Activated T-cell treated with anti-CD3 and anti-CD28 coated beads, Interleukin-2, amount 50 U/mL, for 72 hours (primary cell): ENCODE results near the gene ETFA. TPM values are rescaled to one million over a fixed set of nuclear protein-coding genes. Genes with fewer than 3 reads are reported as not detected.

Experiments used
- ATAC-seq, 2 donors: fragments of 150-1000 bp; cut with Tn5 transposase; replicated peaks in 1 of 2; 2 replicates each; pipeline ENCODE4 v1.10.0; 2021; ENCODE audit warnings: moderate library complexity in 2 of 2, mild to moderate bottlenecking in 1 of 2
- DNase-seq, 2 donors: peaks; one replicate each; pipeline ENCODE4 v3.0.0; 2021 to 2022; ENCODE audit warnings: mixed read lengths in 1 of 2
- H3K27ac Mint-ChIP-seq: one replicate; pipeline ENCODE4 v1.8.0; 2022; ENCODE audit warnings: mild to moderate bottlenecking, moderate library complexity, mixed read lengths
- H3K27me3 Mint-ChIP-seq: one replicate; pipeline ENCODE4 v1.8.0; 2022; ENCODE audit warnings: low read depth, mixed read lengths
- H3K36me3 Mint-ChIP-seq, 2 donors: one replicate each; pipeline ENCODE4 v1.8.0; 2022; ENCODE audit warnings: mixed read lengths in 2 of 2, mild to moderate bottlenecking in 1 of 2; ENCODE audit not compliant: insufficient read depth in 2 of 2
- H3K4me1 Mint-ChIP-seq: one replicate; pipeline ENCODE4 v1.8.0; 2022; ENCODE audit warnings: low read depth, mixed read lengths
- H3K4me3 Mint-ChIP-seq, 2 donors: one replicate each; pipeline ENCODE4 v1.8.0; 2022; ENCODE audit warnings: mild to moderate bottlenecking in 2 of 2, mixed read lengths in 2 of 2, moderate library complexity in 2 of 2
- H3K9me3 Mint-ChIP-seq, 2 donors: one replicate each; pipeline ENCODE4 v1.8.0; 2022; ENCODE audit warnings: mixed read lengths in 2 of 2
- total RNA-seq, 2 donors: library from RNA; stranded (reverse); gene quantifications; one replicate each; pipeline ENCODE4 v1.2.3, GENCODE V29; 2022

The ETFA gene
- total RNA-seq, 2 donors from 2014 or later, result 143 to 158 TPM

DNA sequence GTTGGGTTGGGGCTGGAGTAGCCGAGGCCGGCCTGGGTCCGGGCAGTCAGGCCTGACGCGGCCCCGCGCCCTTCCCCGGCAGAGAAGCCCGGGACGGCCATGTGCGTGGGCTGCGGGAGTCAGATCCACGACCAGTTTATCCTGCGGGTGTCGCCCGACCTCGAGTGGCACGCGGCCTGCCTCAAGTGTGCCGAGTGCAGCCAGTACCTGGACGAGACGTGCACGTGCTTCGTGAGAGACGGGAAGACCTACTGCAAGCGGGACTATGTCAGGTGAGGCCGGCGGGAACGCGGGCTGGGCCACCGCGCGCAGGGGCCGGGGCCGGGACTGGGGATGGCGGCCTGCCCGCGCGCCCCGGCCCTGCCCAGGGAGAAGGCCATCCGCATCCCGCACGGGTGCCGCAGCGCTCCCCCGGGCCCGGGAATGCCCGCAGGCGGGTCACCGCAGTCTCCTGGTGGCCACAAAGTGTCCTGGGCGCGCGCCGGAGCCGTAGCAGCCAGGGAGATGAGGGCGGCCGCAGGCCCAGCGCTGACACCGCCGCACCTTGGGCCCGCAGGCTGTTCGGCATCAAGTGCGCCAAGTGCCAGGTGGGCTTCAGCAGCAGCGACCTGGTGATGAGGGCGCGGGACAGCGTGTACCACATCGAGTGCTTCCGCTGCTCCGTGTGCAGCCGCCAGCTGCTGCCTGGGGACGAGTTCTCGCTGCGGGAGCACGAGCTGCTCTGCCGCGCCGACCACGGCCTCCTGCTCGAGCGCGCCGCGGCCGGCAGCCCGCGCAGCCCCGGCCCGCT, 26.6 kb upstream of the ETFA start:
- peaks cover 69% of the 10 kb centered on the region for H3K4me1 Mint-ChIP-seq
- DNase-seq (peak; percentile 29 to 32), ATAC-seq (no peak)
- H3K27me3 Mint-ChIP-seq, result peaks cover 86% of the 10 kb centered on the region
- H3K9me3 Mint-ChIP-seq, result no peaks in the 10 kb centered on the region
- H3K36me3 Mint-ChIP-seq, result peaks cover 0 to 15% of the 10 kb centered on the region in 2 donors
- H3K4me3 Mint-ChIP-seq, result peak overlapping the region; percentile 87 to 94
- no peak overlapping the region for H3K27ac Mint-ChIP-seq

DNA sequence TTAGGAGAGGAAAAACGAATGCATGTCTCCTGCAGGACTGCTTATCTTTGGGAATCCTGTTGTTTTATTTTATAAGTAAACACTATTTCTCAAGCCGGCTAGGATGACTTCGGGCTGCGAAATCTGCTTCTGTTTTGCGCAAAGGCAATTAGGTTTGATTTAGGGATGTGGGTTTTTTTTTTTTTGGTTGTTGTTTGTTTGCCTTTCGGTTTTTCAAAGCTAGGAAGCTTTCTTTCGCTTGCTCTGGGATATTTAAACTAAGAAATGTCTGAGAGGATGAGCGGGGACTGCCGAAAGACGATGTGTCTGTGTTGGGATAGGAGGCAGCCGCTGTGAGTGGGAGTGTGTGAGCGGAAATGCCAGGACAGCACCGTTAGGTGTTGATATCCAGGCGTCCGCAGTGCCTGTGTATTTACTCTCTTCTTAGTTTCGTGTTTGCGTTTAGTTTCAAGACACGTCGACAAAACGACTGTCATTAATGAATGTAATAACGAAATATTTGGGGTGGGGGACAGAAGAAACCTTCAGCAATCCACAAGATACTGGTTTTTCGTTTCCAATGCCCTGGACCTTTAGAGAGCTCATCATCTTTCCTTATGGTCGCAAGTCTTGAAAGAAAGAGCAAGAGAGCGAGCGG, 25.9 kb upstream of the ETFA start:
- no peaks in the 10 kb centered on the region for H3K9me3 Mint-ChIP-seq
- peaks cover 0 to 15% of the 10 kb centered on the region in 2 donors for H3K36me3 Mint-ChIP-seq
- DNase-seq (peak in 1 of 2 donors; percentile 30), ATAC-seq (no peak)
- H3K27me3 Mint-ChIP-seq, result peaks cover 91% of the 10 kb centered on the region
- peak overlapping the region; percentile 87 to 94 for H3K4me3 Mint-ChIP-seq
- peak overlapping the region; percentile 89 for H3K27ac Mint-ChIP-seq
- H3K4me1 Mint-ChIP-seq, result peaks cover 69% of the 10 kb centered on the region

DNA sequence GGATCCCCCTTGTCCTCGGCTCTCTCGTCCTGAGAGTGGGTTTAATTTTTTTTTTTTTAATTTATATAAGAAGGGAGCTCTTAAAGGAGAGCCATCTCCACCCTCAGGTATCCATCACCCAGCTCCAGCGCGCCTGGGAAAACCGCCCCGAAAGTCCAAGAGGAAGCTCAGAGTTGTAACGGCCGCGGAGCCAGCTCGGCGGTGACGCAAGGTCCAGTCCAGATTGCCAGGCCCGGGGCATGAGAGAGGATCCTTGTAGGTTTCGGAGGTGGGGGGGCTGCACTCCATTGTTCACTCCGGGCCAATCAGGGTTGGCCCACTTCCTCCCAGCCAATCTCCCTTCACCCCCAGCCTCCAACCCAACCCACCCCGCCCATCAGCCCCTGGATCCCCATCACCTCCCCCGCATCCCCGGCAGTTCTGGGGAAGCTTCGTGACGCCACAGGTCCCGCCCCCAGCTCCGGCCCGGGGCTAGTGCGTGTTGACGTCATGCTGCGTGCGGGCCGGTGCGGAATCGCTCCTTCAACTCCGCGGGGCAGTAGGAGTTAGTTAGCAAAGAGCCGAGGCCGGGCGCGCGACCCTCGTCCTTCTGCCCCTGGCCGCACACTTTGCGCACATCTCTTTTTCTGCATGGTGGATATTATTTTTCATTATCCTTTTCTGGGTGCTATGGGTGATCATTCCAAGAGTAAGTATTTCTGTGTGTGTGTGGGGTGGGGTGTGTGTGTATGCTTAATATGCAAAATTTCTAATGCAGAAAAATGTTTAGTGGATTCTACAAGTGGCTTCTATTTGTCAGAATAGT, 25.2 kb upstream of the ETFA start, which contains the start of gene ISL2:
Gene ISL2, plus strand, starts transcription at position 520 of the 805 bp plus-strand sequence. Its CDS starts 111 bp downstream, at position 631.
- H3K4me1 Mint-ChIP-seq, result peaks cover 63% of the 10 kb centered on the region
- ATAC-seq, result peak; percentile 62 to 69
- H3K9me3 Mint-ChIP-seq, result no peaks in the 10 kb centered on the region
- peak within 1 kb of the TSS; percentile 87 to 94 for H3K4me3 Mint-ChIP-seq
- DNase-seq, result peak; percentile 86 to 89
- peak within 1 kb of the TSS; percentile 89 for H3K27ac Mint-ChIP-seq
- peaks cover 0 to 15% of the 10 kb centered on the region in 2 donors for H3K36me3 Mint-ChIP-seq
- peaks cover 84% of the 10 kb centered on the region for H3K27me3 Mint-ChIP-seq

DNA sequence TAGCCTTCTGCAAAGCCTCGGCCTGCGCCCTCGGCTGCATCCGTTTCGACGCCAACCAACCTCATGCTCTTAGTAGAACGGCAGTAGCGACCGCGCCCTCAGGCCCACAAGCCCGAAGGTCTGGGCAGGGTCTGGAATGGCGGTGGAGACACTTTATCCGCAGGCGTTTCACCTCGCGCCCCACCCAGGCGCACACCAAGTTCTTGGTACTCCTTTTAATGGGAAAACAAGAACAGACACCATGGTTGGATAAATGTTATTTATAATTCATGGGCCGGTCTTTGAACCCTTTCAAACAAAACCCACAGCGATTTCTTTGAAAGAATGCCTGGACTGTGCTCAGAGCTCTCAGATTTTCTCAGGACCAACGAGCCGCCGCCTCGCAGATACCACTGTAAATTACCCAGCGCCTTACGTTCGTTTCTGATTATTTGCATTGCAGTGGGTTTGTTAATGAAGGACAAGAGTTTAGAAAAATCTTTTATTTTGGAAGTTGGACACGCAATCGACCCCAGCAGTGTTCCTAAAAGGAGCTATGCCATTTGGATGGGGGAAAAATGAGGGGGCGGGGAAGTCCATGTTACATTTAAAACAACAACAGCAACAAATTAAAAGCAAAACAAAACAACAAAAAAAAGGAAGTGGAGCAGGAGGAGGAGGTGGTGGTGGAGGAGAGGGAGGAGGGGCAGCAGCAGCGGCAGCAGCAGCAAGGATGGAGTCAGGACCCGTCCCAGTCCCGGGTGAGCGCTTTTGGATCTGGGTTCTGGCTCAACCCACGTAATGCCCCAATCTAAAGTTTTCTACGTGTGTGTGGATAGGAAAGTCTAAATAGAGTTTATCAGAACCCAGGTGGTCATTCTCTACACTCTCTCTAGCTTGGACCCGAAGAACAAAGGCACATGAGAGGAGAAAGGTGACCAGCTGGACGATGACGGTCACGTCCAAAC, 24.3 kb upstream of the ETFA start:
- DNase-seq (peak; percentile 29 to 31), ATAC-seq (no peak)
- H3K36me3 Mint-ChIP-seq, result peaks cover 0 to 15% of the 10 kb centered on the region in 2 donors
- peak overlapping the region; percentile 41 for H3K27ac Mint-ChIP-seq
- peak overlapping the region; percentile 87 to 94 for H3K4me3 Mint-ChIP-seq
- no peaks in the 10 kb centered on the region for H3K9me3 Mint-ChIP-seq
- H3K27me3 Mint-ChIP-seq, result peaks cover 75% of the 10 kb centered on the region
- peaks cover 56% of the 10 kb centered on the region for H3K4me1 Mint-ChIP-seq

DNA sequence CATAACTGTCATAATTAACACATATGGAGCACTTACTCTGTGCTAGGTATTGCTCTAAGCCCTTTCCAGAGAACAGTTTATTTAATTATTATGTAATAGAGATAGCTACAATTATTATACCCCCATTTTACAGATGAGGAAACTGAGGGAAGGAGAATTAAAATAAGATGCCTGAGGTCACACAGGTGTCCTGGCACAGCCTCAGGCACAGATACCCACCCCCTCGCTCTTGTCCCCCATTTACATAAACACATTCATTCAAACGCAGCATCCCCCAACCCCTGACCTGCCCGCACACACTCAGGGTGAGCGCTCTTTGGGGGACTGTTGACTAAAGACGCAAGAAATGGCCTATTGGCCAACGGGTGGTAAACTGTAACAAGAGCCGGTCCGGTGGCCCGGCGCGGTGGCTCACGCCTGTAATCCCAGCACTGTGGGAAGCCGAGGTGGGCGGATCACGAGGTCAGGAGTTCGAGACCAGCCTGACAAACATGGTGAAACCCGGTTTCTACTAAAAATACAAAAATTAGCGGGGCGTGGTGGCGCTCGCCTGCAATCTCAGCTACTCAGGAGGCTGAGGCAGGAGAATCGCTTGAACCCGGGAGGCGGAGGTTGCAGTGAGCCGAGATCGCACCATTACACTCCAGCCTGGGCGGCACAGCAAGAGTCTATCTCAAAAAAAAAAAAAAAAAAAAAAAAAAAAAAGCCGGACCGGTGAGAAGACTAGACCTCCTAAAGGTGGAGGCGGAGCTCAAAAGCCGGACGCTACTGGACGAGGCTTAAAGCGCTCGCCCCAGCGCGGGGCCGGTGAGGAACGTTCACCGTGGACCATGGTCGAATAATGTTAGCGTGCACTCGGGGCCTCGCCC, 23.4 kb upstream of the ETFA start:
- Mint-ChIP-seq H3K9me3 (no peaks in the 10 kb centered on the region), H3K27me3 (peaks cover 75% of the 10 kb centered on the region), H3K27ac (no peak overlapping the region), H3K36me3 (peaks cover 0 to 13% of the 10 kb centered on the region in 2 donors), H3K4me3 (peak overlapping the region; percentile 87 to 94), H3K4me1 (peaks cover 47% of the 10 kb centered on the region)
- DNase-seq (no peak), ATAC-seq (no peak)

DNA sequence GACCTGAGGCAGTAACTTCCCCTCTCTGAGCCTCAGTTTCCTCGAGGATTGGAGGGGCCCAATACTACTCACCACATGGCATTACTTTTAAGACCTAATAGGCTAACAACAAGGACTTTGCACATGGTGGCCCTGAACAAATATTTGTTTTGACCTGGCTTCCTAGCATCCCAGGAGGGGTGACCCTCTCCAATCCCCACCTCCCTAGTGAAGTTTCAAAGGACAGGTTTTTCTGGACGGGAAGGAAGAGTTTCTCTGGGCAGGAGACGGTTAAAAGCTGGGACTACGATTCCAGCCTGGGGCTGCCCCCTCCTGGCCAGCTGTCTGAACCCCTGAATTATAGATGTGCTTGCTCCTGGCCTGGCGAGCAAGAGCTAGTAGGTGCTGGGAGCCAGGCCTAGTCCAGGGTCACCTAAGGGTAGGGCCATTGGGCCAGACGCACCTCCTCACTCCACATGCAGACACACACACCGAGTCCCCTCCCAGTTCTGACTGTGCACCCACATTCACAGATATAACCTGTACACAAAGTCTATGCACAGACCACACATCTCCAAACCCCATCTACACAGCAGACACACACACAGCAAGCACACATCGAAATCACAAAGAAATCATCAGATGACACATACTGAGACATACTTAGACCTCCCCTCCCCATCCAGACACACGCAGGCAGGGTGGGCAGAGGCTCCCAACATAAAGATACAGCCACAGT, 22.6 kb upstream of the ETFA start:
- no peaks in the 10 kb centered on the region for H3K9me3 Mint-ChIP-seq
- H3K4me1 Mint-ChIP-seq, result peaks cover 40% of the 10 kb centered on the region
- H3K36me3 Mint-ChIP-seq, result peaks cover 0 to 13% of the 10 kb centered on the region in 2 donors
- H3K4me3 Mint-ChIP-seq, result no peak overlapping the region
- no peak overlapping the region for H3K27ac Mint-ChIP-seq
- H3K27me3 Mint-ChIP-seq, result peaks cover 75% of the 10 kb centered on the region
- DNase-seq (no peak), ATAC-seq (peak; percentile 2 to 18)

- no peak overlapping the region for H3K27ac Mint-ChIP-seq
- ATAC-seq, result no peak
- peaks cover 34% of the 10 kb centered on the region for H3K4me1 Mint-ChIP-seq
- no peaks in the 10 kb centered on the region for H3K9me3 Mint-ChIP-seq
- H3K4me3 Mint-ChIP-seq, result no peak overlapping the region
- peaks cover 0 to 10% of the 10 kb centered on the region in 2 donors for H3K36me3 Mint-ChIP-seq
- peaks cover 74% of the 10 kb centered on the region for H3K27me3 Mint-ChIP-seq
- no peak for DNase-seq
Observed at GRCh38 chr15:76333309-76333708, 22.0 kb upstream of the ETFA start.

DNA sequence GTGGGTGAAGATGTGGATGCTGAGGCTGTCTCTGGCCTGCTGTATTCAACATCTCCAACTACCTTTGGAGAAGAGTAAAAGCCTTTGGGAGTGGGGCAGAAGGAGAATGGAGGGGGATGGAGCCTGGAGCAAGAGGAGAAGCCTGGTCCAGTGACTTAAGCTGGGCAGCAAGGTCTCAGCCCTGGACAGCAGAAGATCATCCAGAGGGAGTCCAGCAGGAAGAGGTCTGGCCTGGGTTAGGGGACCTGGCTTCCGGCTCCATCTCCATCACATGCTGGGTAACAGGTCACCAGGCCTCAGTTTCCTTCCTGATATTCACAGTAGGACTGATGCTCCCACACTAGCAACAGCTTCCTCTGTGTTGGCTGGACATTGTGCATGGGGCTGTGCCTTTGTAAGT, 21.5 kb upstream of the ETFA start:
- no peak overlapping the region for H3K4me3 Mint-ChIP-seq
- H3K4me1 Mint-ChIP-seq, result peaks cover 34% of the 10 kb centered on the region
- no peaks in the 10 kb centered on the region for H3K9me3 Mint-ChIP-seq
- peaks cover 0 to 10% of the 10 kb centered on the region in 2 donors for H3K36me3 Mint-ChIP-seq
- peaks cover 77% of the 10 kb centered on the region for H3K27me3 Mint-ChIP-seq
- H3K27ac Mint-ChIP-seq, result no peak overlapping the region
- ATAC-seq (no peak), DNase-seq (no peak)

- Mint-ChIP-seq H3K27me3 (peaks cover 58% of the 10 kb centered on the region), H3K4me3 (no peak overlapping the region), H3K36me3 (peaks cover 0 to 2% of the 10 kb centered on the region in 2 donors), H3K9me3 (no peaks in the 10 kb centered on the region), H3K4me1 (peaks cover 12% of the 10 kb centered on the region), H3K27ac (no peak overlapping the region)
- ATAC-seq, result no peak
- DNase-seq, result no peak
Observed at GRCh38 chr15:76330080-76330680, 18.9 kb upstream of the ETFA start.

GRCh38 chr15:76328958-76329357, 17.7 kb upstream of the ETFA start:
- H3K4me1 Mint-ChIP-seq, result peaks cover 1% of the 10 kb centered on the region
- peaks cover 46% of the 10 kb centered on the region for H3K27me3 Mint-ChIP-seq
- no peaks in the 10 kb centered on the region for H3K9me3 Mint-ChIP-seq
- H3K36me3 Mint-ChIP-seq, result no peaks in the 10 kb centered on the region
- no peak overlapping the region for H3K4me3 Mint-ChIP-seq
- ATAC-seq, result no peak
- no peak for DNase-seq
- H3K27ac Mint-ChIP-seq, result no peak overlapping the region
